ENCODE measurements around the gene COL15A1.

COL15A1 gene

DNA sequence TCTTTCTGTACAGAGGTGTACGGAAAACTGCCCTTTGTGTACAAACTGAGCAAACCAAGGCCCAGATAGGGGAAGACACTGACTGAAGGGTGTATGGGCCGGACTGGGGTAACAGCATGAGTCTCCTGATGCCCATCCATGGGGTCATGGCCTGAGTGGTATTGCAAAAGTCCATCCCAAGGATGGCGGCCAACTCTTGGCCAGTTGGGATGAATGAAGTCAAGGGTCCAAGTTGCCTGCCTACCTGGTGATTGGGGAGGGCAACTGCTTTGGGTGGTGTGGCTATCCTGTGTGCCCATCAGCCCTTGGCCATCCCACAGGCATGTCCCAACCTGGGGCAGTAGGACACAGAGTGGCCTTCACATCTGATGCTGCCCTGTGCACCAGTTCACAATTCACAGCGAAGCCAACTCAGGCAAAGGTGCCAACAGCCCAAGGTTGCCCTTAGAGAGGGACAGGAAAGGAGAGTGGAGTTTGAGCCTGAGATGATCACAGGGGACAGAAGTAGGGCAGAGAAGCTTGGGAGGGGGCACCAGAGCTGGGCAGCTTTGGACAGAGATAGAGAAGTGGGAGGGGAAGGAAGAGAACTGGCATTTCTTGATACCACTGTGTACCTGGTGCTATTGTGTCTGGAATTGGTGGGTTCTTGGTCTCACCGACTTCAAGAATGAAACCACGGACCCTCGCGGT is 46.6 kb downstream of the COL15A1 start:
- Histone ChIP-seq H3K4me1 (ENCODE audit: control insufficient read depth in 1 of 2, insufficient read depth in 2 of 2, low read length in 2 of 2) (peaks cover 13 to 18% of the 10 kb centered on the region in 2 donors), H3K4me3 (ENCODE audit: low read depth in 1 of 2, low read length in 2 of 2) (no peak overlapping the region), H3K9me3 (ENCODE audit: control insufficient read depth in 1 of 2, low read length in 2 of 2) (no peaks in the 10 kb centered on the region), H3K27ac (ENCODE audit: low read depth, low read length) (no peak overlapping the region), H3K36me3 (ENCODE audit: control insufficient read depth in 1 of 2, insufficient read depth in 2 of 2, low read length in 2 of 2) (no peaks in the 10 kb centered on the region), H3K9ac (ENCODE audit: low read depth in 1 of 2, low read length in 2 of 2) (no peak overlapping the region), H3K27me3 (ENCODE audit: control insufficient read depth in 1 of 2, insufficient read depth in 2 of 2, low read length in 2 of 2) (no peaks in the 10 kb centered on the region)

DNA sequence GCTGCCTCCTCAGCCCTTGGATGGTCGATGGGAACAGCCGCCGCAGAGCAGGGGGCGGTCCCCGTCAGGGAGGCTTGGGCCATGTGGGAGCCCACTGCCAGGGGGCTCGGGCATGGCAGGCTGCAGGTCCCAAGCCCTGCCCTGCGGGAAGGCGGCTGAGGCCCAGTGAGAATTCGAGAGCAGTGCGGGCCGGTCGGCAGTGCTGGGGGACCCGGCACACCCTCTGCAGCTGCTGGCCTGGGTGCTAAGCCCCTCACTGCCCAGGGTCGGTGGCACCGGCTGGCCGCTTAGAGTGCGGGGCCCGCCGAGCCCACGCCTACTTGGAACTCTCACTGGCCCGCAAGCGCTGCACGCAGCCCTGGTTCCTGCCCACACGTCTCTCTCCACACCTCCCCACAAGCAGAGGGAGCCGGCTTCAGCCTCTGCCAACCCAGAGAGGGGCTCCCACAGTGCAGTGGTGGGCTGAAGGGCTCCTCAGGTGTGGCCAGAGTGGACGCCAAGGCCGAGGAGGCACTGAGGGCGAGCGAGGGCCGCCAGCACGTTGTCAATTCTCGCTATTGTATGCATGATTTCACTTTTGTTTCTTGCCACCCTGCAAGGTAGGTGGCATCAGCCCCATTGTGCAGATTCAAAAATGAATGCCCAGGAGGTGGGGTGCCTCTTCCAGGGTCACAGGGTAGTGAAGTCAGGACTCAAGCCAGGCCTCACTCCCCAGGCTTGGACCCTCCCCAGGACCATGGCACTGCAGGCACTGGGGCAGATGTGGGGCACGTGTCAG is 48.6 kb downstream of the COL15A1 start:
- H3K9ac ChIP-seq (ENCODE audit: low read depth in 1 of 2, low read length in 2 of 2): no peak overlapping the region
- H3K4me3 ChIP-seq (ENCODE audit: low read depth in 1 of 2, low read length in 2 of 2): no peak overlapping the region
- H3K27me3 ChIP-seq (ENCODE audit: control insufficient read depth in 1 of 2, insufficient read depth in 2 of 2, low read length in 2 of 2): no peaks in the 10 kb centered on the region
- H3K27ac ChIP-seq (ENCODE audit: low read depth, low read length): no peak overlapping the region
- no peaks in the 10 kb centered on the region for H3K9me3 ChIP-seq (ENCODE audit: control insufficient read depth in 1 of 2, low read length in 2 of 2)
- H3K36me3 ChIP-seq (ENCODE audit: control insufficient read depth in 1 of 2, insufficient read depth in 2 of 2, low read length in 2 of 2): no peaks in the 10 kb centered on the region
- peaks cover 12 to 21% of the 10 kb centered on the region in 2 donors for H3K4me1 ChIP-seq (ENCODE audit: control insufficient read depth in 1 of 2, insufficient read depth in 2 of 2, low read length in 2 of 2)

- no peaks in the 10 kb centered on the region for H3K36me3 ChIP-seq (ENCODE audit: control insufficient read depth in 1 of 2, insufficient read depth in 2 of 2, low read length in 2 of 2)
- no peaks in the 10 kb centered on the region for H3K9me3 ChIP-seq (ENCODE audit: control insufficient read depth in 1 of 2, low read length in 2 of 2)
- peaks cover 12 to 21% of the 10 kb centered on the region in 2 donors for H3K4me1 ChIP-seq (ENCODE audit: control insufficient read depth in 1 of 2, insufficient read depth in 2 of 2, low read length in 2 of 2)
- no peak overlapping the region for H3K9ac ChIP-seq (ENCODE audit: low read depth in 1 of 2, low read length in 2 of 2)
- no peaks in the 10 kb centered on the region for H3K27me3 ChIP-seq (ENCODE audit: control insufficient read depth in 1 of 2, insufficient read depth in 2 of 2, low read length in 2 of 2)
- H3K4me3 ChIP-seq (ENCODE audit: low read depth in 1 of 2, low read length in 2 of 2): no peak overlapping the region
- H3K27ac ChIP-seq (ENCODE audit: low read depth, low read length): no peak overlapping the region
Measured at GRCh38 chr9:98992885-98993569, 49.3 kb downstream of the COL15A1 start.

- Histone ChIP-seq H3K27me3 (ENCODE audit: control insufficient read depth in 1 of 2, insufficient read depth in 2 of 2, low read length in 2 of 2) (no peaks in the 10 kb centered on the region), H3K4me1 (ENCODE audit: control insufficient read depth in 1 of 2, insufficient read depth in 2 of 2, low read length in 2 of 2) (peaks cover 13 to 21% of the 10 kb centered on the region in 2 donors), H3K4me3 (ENCODE audit: low read depth in 1 of 2, low read length in 2 of 2) (no peak overlapping the region), H3K36me3 (ENCODE audit: control insufficient read depth in 1 of 2, insufficient read depth in 2 of 2, low read length in 2 of 2) (no peaks in the 10 kb centered on the region), H3K27ac (ENCODE audit: low read depth, low read length) (no peak overlapping the region), H3K9me3 (ENCODE audit: control insufficient read depth in 1 of 2, low read length in 2 of 2) (no peaks in the 10 kb centered on the region), H3K9ac (ENCODE audit: low read depth in 1 of 2, low read length in 2 of 2) (no peak overlapping the region)
Measured at GRCh38 chr9:98993570-98993945, 49.9 kb downstream of the COL15A1 start.

DNA sequence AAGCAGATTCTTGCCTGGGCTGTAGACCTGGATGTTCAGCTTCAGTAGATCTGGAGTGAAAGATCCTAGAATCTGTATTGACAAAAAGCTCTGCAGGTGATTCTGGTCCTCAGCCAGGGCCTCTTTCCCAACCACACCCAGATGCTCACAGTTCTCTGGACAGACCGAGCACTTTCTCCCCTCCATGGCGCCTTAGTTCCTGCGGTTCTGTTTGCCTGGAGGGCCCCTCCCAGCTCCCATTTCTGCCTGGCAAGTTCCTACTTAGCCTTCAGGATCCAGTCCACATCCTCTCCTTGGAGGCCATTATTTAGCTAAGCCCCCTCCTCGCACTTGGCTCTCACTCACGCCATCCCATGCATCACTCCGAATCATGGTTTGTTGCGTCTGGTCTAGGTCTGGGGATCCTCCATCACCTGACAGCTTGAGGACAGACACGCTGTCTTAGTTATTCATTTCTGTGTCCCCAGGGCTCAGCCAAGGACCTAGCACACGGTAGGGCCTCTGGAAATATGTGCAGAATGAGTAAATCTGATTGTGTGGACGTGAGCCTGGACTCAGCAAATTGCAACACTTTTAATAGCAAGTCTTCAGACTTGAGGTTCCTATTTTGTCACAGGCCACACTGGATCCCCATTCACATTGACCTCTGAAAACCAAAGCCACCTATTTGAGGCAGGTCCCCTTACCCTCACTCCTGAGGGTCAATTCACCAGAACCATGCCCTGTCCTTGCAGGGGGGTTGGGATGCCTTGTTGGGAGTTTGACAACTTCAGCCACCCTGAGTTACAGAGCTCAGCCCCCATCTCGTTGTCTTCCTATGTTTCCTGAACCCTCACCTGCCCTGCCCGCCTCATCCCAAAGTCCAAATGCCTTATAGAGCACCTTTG is 50.7 kb downstream of the COL15A1 start:
- Histone ChIP-seq H3K9me3 (ENCODE audit: control insufficient read depth in 1 of 2, low read length in 2 of 2) (no peaks in the 10 kb centered on the region), H3K36me3 (ENCODE audit: control insufficient read depth in 1 of 2, insufficient read depth in 2 of 2, low read length in 2 of 2) (no peaks in the 10 kb centered on the region), H3K9ac (ENCODE audit: low read depth in 1 of 2, low read length in 2 of 2) (no peak overlapping the region), H3K27ac (ENCODE audit: low read depth, low read length) (no peak overlapping the region), H3K4me1 (ENCODE audit: control insufficient read depth in 1 of 2, insufficient read depth in 2 of 2, low read length in 2 of 2) (peaks cover 20 to 21% of the 10 kb centered on the region in 2 donors), H3K4me3 (ENCODE audit: low read depth in 1 of 2, low read length in 2 of 2) (no peak overlapping the region), H3K27me3 (ENCODE audit: control insufficient read depth in 1 of 2, insufficient read depth in 2 of 2, low read length in 2 of 2) (no peaks in the 10 kb centered on the region)

GRCh38 chr9:98995059-98995671 is 51.5 kb downstream of the COL15A1 start:
- H3K4me1 ChIP-seq (ENCODE audit: control insufficient read depth in 1 of 2, insufficient read depth in 2 of 2, low read length in 2 of 2): peaks cover 20 to 21% of the 10 kb centered on the region in 2 donors
- H3K27me3 ChIP-seq (ENCODE audit: control insufficient read depth in 1 of 2, insufficient read depth in 2 of 2, low read length in 2 of 2): no peaks in the 10 kb centered on the region
- no peaks in the 10 kb centered on the region for H3K36me3 ChIP-seq (ENCODE audit: control insufficient read depth in 1 of 2, insufficient read depth in 2 of 2, low read length in 2 of 2)
- H3K9me3 ChIP-seq (ENCODE audit: control insufficient read depth in 1 of 2, low read length in 2 of 2): no peaks in the 10 kb centered on the region
- H3K27ac ChIP-seq (ENCODE audit: low read depth, low read length): no peak overlapping the region
- H3K4me3 ChIP-seq (ENCODE audit: low read depth in 1 of 2, low read length in 2 of 2): no peak overlapping the region
- H3K9ac ChIP-seq (ENCODE audit: low read depth in 1 of 2, low read length in 2 of 2): no peak overlapping the region

DNA sequence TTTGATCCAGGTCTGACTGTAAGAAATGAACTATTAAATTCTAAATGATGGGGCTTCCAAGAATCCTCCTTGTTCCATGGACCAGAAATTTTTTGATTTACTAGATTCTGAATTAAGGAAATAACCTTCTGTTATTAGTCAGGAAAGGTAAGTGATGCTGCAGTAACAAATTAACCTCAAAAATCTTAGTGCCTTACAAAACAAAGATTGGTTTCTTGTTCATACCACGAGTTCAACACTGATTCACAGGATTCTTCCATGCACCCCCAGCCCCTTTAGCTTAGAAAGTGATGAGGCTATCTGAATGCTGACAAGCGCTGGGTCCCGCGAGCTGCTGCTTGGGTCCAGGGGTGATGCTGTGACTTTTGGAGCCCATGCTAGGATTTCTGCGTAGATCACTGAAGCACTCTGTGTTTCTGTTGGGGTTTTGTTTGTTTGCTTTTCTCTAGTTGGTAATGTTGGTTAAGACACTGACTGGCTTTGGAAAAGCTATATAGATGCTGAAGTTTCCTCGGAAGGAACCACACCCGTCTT is 52.3 kb downstream of the COL15A1 start:
- Histone ChIP-seq H3K4me1 (ENCODE audit: control insufficient read depth in 1 of 2, insufficient read depth in 2 of 2, low read length in 2 of 2) (peaks cover 20 to 21% of the 10 kb centered on the region in 2 donors), H3K27me3 (ENCODE audit: control insufficient read depth in 1 of 2, insufficient read depth in 2 of 2, low read length in 2 of 2) (no peaks in the 10 kb centered on the region), H3K27ac (ENCODE audit: low read depth, low read length) (no peak overlapping the region), H3K9ac (ENCODE audit: low read depth in 1 of 2, low read length in 2 of 2) (no peak overlapping the region), H3K9me3 (ENCODE audit: control insufficient read depth in 1 of 2, low read length in 2 of 2) (no peaks in the 10 kb centered on the region), H3K4me3 (ENCODE audit: low read depth in 1 of 2, low read length in 2 of 2) (no peak overlapping the region), H3K36me3 (ENCODE audit: control insufficient read depth in 1 of 2, insufficient read depth in 2 of 2, low read length in 2 of 2) (no peaks in the 10 kb centered on the region)

DNA sequence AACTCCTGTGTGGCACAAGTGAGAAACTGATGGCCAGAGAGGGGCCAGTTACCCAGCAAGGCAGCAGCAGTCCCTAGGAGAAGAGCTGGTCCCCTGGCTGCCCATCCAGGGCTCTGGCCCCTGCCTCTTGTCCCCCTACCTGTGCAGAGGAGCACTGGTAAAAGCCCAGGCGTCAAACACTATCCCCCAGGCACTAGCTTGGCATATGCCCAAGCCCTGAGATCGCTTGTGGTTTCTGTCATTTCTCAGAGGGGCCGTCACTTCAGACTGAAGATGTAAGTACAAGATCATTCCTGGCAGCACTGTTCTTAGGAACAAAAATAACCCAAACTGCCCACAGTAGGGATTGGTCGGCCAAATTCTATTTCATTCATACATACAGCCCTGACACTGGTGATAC is 53.9 kb downstream of the COL15A1 start:
- no peaks in the 10 kb centered on the region for H3K27me3 ChIP-seq (ENCODE audit: control insufficient read depth in 1 of 2, insufficient read depth in 2 of 2, low read length in 2 of 2)
- H3K36me3 ChIP-seq (ENCODE audit: control insufficient read depth in 1 of 2, insufficient read depth in 2 of 2, low read length in 2 of 2): no peaks in the 10 kb centered on the region
- H3K9ac ChIP-seq (ENCODE audit: low read depth in 1 of 2, low read length in 2 of 2): no peak overlapping the region
- H3K9me3 ChIP-seq (ENCODE audit: control insufficient read depth in 1 of 2, low read length in 2 of 2): no peaks in the 10 kb centered on the region
- H3K4me1 ChIP-seq (ENCODE audit: control insufficient read depth in 1 of 2, insufficient read depth in 2 of 2, low read length in 2 of 2): peaks cover 20 to 21% of the 10 kb centered on the region in 2 donors
- H3K27ac ChIP-seq (ENCODE audit: low read depth, low read length): no peak overlapping the region
- no peak overlapping the region for H3K4me3 ChIP-seq (ENCODE audit: low read depth in 1 of 2, low read length in 2 of 2)

- Histone ChIP-seq H3K36me3 (ENCODE audit: control insufficient read depth in 1 of 2, insufficient read depth in 2 of 2, low read length in 2 of 2) (no peaks in the 10 kb centered on the region), H3K9ac (ENCODE audit: low read depth in 1 of 2, low read length in 2 of 2) (no peak overlapping the region), H3K4me3 (ENCODE audit: low read depth in 1 of 2, low read length in 2 of 2) (no peak overlapping the region), H3K27me3 (ENCODE audit: control insufficient read depth in 1 of 2, insufficient read depth in 2 of 2, low read length in 2 of 2) (no peaks in the 10 kb centered on the region), H3K9me3 (ENCODE audit: control insufficient read depth in 1 of 2, low read length in 2 of 2) (no peaks in the 10 kb centered on the region), H3K27ac (ENCODE audit: low read depth, low read length) (no peak overlapping the region), H3K4me1 (ENCODE audit: control insufficient read depth in 1 of 2, insufficient read depth in 2 of 2, low read length in 2 of 2) (peaks cover 15 to 17% of the 10 kb centered on the region in 2 donors)
Measured at GRCh38 chr9:98998441-98999151, 54.9 kb downstream of the COL15A1 start.

All from duodenal mucosa (tissue), 2 donors.